Ishikawa (cell line): Measurements from ENCODE around the gene PGF.

Source experiments
- CEBPB ChIP-seq: IDR thresholded peaks from 2 replicates; pipeline ENCODE4 v1.6.1; 2012
- CREB1 ChIP-seq: IDR thresholded peaks from 2 replicates; pipeline ENCODE4 v1.6.1; 2012; ENCODE audit warnings: low read depth
- EGR1 ChIP-seq: IDR thresholded peaks from 2 replicates; pipeline ENCODE4 v1.6.1; 2012
- EP300 ChIP-seq: IDR thresholded peaks from 2 replicates; pipeline ENCODE4 v1.6.1; 2012; ENCODE audit warnings: borderline replicate concordance
- FOXM1 ChIP-seq: IDR thresholded peaks from 2 replicates; pipeline ENCODE4 v1.6.1; 2012; ENCODE audit warnings: low read depth, borderline replicate concordance
- MAX ChIP-seq: IDR thresholded peaks from 2 replicates; pipeline ENCODE4 v1.6.1; 2012
- NFIC ChIP-seq: IDR thresholded peaks from 2 replicates; pipeline ENCODE4 v1.6.1; 2012
- RAD21 ChIP-seq: IDR thresholded peaks from 2 replicates; pipeline ENCODE4 v1.6.1; 2012; ENCODE audit warnings: low read depth
- REST ChIP-seq: IDR thresholded peaks from 2 replicates; pipeline ENCODE4 v1.6.1; 2012; ENCODE audit warnings: low read depth, mild to moderate bottlenecking
- TAF1 ChIP-seq: IDR thresholded peaks from 2 replicates; pipeline ENCODE4 v1.6.1; 2012; ENCODE audit warnings: low read depth, mild to moderate bottlenecking
- TCF12 ChIP-seq: IDR thresholded peaks from 2 replicates; pipeline ENCODE4 v1.6.1; 2012; ENCODE audit warnings: low read depth
- TEAD4 ChIP-seq: IDR thresholded peaks from 2 replicates; pipeline ENCODE4 v1.6.1; 2012
- USF1 ChIP-seq: IDR thresholded peaks from 2 replicates; pipeline ENCODE4 v1.6.1; 2012
- YY1 ChIP-seq: IDR thresholded peaks from 2 replicates; pipeline ENCODE4 v1.6.1; 2012; ENCODE audit warnings: low read depth
- ZBTB7A ChIP-seq: IDR thresholded peaks from 2 replicates; pipeline ENCODE4 v1.6.1; 2012; ENCODE audit warnings: low read depth

PGF gene

GRCh38 chr14:74960736-74961135 lies 5.3 kb upstream of the PGF start:
- TF ChIP-seq NFIC (no peak), RAD21 (no peak), EP300 (no peak), CEBPB (no peak), MAX (no peak), CREB1 (no peak), TEAD4 (no peak), TCF12 (no peak), FOXM1 (no peak), TAF1 (no peak)

- TF ChIP-seq CREB1 (no peak), EP300 (no peak), REST (no peak), ZBTB7A (no peak), NFIC (no peak), CEBPB (no peak), FOXM1 (no peak), TCF12 (no peak), TEAD4 (no peak), USF1 (no peak), EGR1 (no peak), MAX (no peak), TAF1 (no peak)
Observed at GRCh38 chr14:74959596-74960180, 4.3 kb upstream of the PGF start.

GRCh38 chr14:74956280-74957072 lies 1.1 kb upstream of the PGF start:
- no peak for TF ChIP-seq RAD21
- TF ChIP-seq MAX: no peak
- no peak for TF ChIP-seq ZBTB7A
- no peak for TF ChIP-seq TEAD4
- TF ChIP-seq TAF1: no peak
- TF ChIP-seq NFIC: no peak
- TF ChIP-seq EGR1: no peak
- no peak for TF ChIP-seq REST
- TF ChIP-seq YY1: no peak
- TF ChIP-seq CEBPB: no peak
- TF ChIP-seq EP300: no peak
- TF ChIP-seq FOXM1: no peak
- no peak for TF ChIP-seq CREB1
- TF ChIP-seq USF1: no peak
- TF ChIP-seq TCF12: no peak

- no peak for TF ChIP-seq NFIC
Observed at GRCh38 chr14:74956027-74956279, 556 bp upstream of the PGF start.

GRCh38 chr14:74954947-74955228 lies 509 bp downstream of the PGF start:
- no peak for TF ChIP-seq EGR1
- TF ChIP-seq TEAD4: no peak
- TF ChIP-seq USF1: no peak
- no peak for TF ChIP-seq REST
- TF ChIP-seq YY1: no peak
- no peak for TF ChIP-seq TAF1
- TF ChIP-seq NFIC: no peak
- no peak for TF ChIP-seq CREB1
- TF ChIP-seq FOXM1: no peak
